Fibroblast of lung (primary cell): Measurements from ENCODE around the gene KLHL13.

Experiments
- EZH2 ChIP-seq: IDR thresholded peaks from 2 replicates; pipeline ENCODE4 v1.5.1; 2012; ENCODE audit warnings: low read length, control low read depth, mild to moderate bottlenecking; ENCODE audit errors: missing control alignments
- TF ChIP-seq, protein P1 (sequence below), 2 donors: IDR thresholded peaks in 1 of 2; conservative IDR thresholded peaks in 1 of 2; 1 replicate in 1 of 2; 2 replicates in 1 of 2; pipeline ENCODE4 v1.5.1; 2011 to 2012; ENCODE audit warnings: low read length in 2 of 2, control low read depth in 1 of 2, inconsistent platforms in 1 of 2, low read depth in 1 of 2, mild to moderate bottlenecking in 1 of 2

DNA sequence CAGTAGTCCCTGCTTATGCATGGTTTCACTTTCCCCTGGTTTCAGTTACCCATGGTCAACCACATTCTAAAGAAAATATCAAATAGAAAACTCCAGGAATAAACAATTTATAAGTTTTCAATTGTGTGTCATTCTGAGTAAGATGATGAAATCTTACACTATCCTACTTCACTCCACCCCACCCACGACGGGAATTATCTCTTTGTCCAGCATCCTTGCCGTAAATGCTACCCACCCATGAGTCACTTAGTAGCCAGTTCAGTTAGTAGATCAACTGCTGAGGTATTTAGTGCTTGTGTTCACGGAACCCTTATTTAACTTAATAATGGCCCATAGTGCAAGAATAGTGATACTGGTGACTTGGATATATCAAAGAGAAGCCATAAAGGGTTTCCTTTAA is 91.4 kb downstream of the KLHL13 start:
- TF ChIP-seq, protein P1, sequence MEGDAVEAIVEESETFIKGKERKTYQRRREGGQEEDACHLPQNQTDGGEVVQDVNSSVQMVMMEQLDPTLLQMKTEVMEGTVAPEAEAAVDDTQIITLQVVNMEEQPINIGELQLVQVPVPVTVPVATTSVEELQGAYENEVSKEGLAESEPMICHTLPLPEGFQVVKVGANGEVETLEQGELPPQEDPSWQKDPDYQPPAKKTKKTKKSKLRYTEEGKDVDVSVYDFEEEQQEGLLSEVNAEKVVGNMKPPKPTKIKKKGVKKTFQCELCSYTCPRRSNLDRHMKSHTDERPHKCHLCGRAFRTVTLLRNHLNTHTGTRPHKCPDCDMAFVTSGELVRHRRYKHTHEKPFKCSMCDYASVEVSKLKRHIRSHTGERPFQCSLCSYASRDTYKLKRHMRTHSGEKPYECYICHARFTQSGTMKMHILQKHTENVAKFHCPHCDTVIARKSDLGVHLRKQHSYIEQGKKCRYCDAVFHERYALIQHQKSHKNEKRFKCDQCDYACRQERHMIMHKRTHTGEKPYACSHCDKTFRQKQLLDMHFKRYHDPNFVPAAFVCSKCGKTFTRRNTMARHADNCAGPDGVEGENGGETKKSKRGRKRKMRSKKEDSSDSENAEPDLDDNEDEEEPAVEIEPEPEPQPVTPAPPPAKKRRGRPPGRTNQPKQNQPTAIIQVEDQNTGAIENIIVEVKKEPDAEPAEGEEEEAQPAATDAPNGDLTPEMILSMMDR (conservative IDR thresholded peaks at IDR 0.05 in 1 of 2, IDR thresholded peaks at IDR 0.05 in 1 of 2; ENCODE audit: low read depth in 1 of 2, low read length in 2 of 2): no peak
- no peak for TF ChIP-seq EZH2
